HepG2 (cell line): ENCODE data around the gene CTSZ. TPM values are rescaled to one million over a fixed set of nuclear protein-coding genes. Genes with fewer than 3 reads are reported as not detected.

ENCODE experiments used
- ATAC-seq: fragments of 200-7000 bp; cut with Tn5 transposase; 3 replicates; pipeline ENCODE4 v1.9.1; 2020; ENCODE audit warnings: mild to moderate bottlenecking, moderate library complexity
- BruUV-seq: library from RNA; stranded (reverse); fragments of 400-500 nt; replicated peaks from 2 replicates; lab custom pipeline; 2021; lab: Mats Ljungman, UMichigan
- CTCF ChIA-PET: fragments of 300-600 bp; formaldehyde crosslinking; extraction: SDS; loops from one replicate; lab custom pipeline; 2021; ENCODE audit warnings: low total read pairs, inconsistent platforms, low intra/inter-chr PET ratio; lab: Yijun Ruan, JAX
- POLR2A ChIA-PET: fragments of 350-600 bp; sonication (Branson Sonifier 250); formaldehyde crosslinking; loops from one replicate; lab custom pipeline; 2020; ENCODE audit warnings: antibody characterized with exemption, inconsistent platforms; lab: Yijun Ruan, JAX
- DNase-seq: peaks from one replicate; pipeline ENCODE4 v3.0.0-alpha.2; 2015; ENCODE audit warnings: low spot score
- FAIRE-seq: peaks from 3 replicates; lab custom pipeline; 2011; peaks lifted over from hg19 to GRCh38; lab: Jason Lieb, UNC
- H2AFZ ChIP-seq: one replicate; pipeline ENCODE4 v1.6.1; 2011; ENCODE audit warnings: low read length, inconsistent platforms
- H3K27ac ChIP-seq: fragments of 300-600 bp; 3 replicates; pipeline ENCODE4 v1.8.0; 2011; ENCODE audit warnings: mixed run types, mild to moderate bottlenecking, mixed read lengths, low read length, inconsistent platforms; ENCODE audit not compliant: insufficient read depth; ENCODE audit errors: extremely low read length
- H3K27me3 ChIP-seq, 2 experiments: fragments of 200-600 bp in 1 of 2; 2 replicates in 1 of 2; 3 replicates in 1 of 2; pipeline versions ENCODE4 v1.6.0 to v1.8.0; 2011; ENCODE audit warnings: low read length in 2 of 2, mild to moderate bottlenecking in 2 of 2, moderate library complexity in 2 of 2, inconsistent platforms in 1 of 2; ENCODE audit not compliant: insufficient read depth in 2 of 2, control insufficient read depth in 1 of 2
- H3K36me3 ChIP-seq, 2 experiments: fragments of 200-600 bp in 1 of 2; replicated peaks in 1 of 2; 2 replicates in 1 of 2; 3 replicates in 1 of 2; pipeline versions ENCODE4 v1.5.1 to v1.8.0; 2011; ENCODE audit warnings: low read length in 2 of 2, inconsistent platforms in 1 of 2; ENCODE audit not compliant: insufficient read depth in 2 of 2, control insufficient read depth in 1 of 2
- H3K4me1 ChIP-seq: 2 replicates; pipeline ENCODE4 v1.5.1; 2012; ENCODE audit warnings: low read length, inconsistent platforms; ENCODE audit not compliant: insufficient read depth
- H3K4me2 ChIP-seq: 2 replicates; pipeline ENCODE4 v1.6.0; 2011; ENCODE audit warnings: low read depth, low read length, inconsistent platforms
- H3K4me3 ChIP-seq, 3 experiments: fragments of 200-600 bp in 1 of 3; sonication (generic), shearing (Covaris generic) in 1 of 3; replicated peaks in 1 of 3; 2 replicates each; pipeline ENCODE4 v1.5.1; 2011 to 2016; ENCODE audit warnings: low read length in 3 of 3, inconsistent platforms in 2 of 3, low read depth in 2 of 3, mild to moderate bottlenecking in 2 of 3, control low read depth in 1 of 3, mixed read lengths in 1 of 3; ENCODE audit not compliant: insufficient read depth in 1 of 3
- H3K79me2 ChIP-seq: one replicate; pipeline ENCODE4 v1.6.1; 2011; ENCODE audit warnings: low read length, inconsistent platforms; ENCODE audit not compliant: insufficient read depth
- H3K9ac ChIP-seq: 2 replicates; pipeline ENCODE4 v1.6.0; 2011; ENCODE audit warnings: mild to moderate bottlenecking, low read depth, low read length, inconsistent platforms; ENCODE audit not compliant: insufficient read depth
- H3K9me3 ChIP-seq: 2 replicates; pipeline ENCODE4 v1.5.1; 2012; ENCODE audit warnings: mild to moderate bottlenecking, low read length
- H4K20me1 ChIP-seq: 2 replicates; pipeline ENCODE4 v1.6.0; 2011; ENCODE audit warnings: inconsistent platforms, mild to moderate bottlenecking, low read length, moderate library complexity; ENCODE audit not compliant: insufficient read depth
- ADNP ChIP-seq: sonication (generic); formaldehyde crosslinking; IDR thresholded peaks from 2 replicates; pipeline ENCODE4 v1.4.0; 2020; ENCODE audit warnings: missing genetic modification reagents
- ERF ChIP-seq: IDR thresholded peaks from 2 replicates; pipeline ENCODE4 v1.6.1; 2018; ENCODE audit warnings: missing biosample characterization, missing genetic modification reagents
- NR2C2 ChIP-seq: sonication (generic); formaldehyde crosslinking; IDR thresholded peaks from 2 replicates; pipeline ENCODE4 v1.4.0; 2020; ENCODE audit warnings: missing genetic modification reagents, mild to moderate bottlenecking, moderate library complexity, borderline replicate concordance
- SAP130 ChIP-seq: IDR thresholded peaks from 2 replicates; pipeline ENCODE4 v1.6.1; 2016; ENCODE audit warnings: low read depth
- TCF7L2 ChIP-seq: IDR thresholded peaks from 2 replicates; pipeline ENCODE4 v1.6.1; 2011; ENCODE audit warnings: mild to moderate bottlenecking, low read depth, low read length, moderate library complexity
- YY1 ChIP-seq: IDR thresholded peaks from 2 replicates; pipeline ENCODE4 v1.6.1; 2011; ENCODE audit warnings: low read length, low read depth, moderate library complexity, mild to moderate bottlenecking; ENCODE audit not compliant: insufficient read depth, insufficient replicate concordance
- ZNF20 ChIP-seq: sonication (generic); formaldehyde crosslinking; IDR thresholded peaks from 2 replicates; pipeline ENCODE4 v1.4.0; 2020; ENCODE audit warnings: mild to moderate bottlenecking, moderate library complexity, missing genetic modification reagents
- ZNF3 ChIP-seq: IDR thresholded peaks from 2 replicates; pipeline ENCODE4 v1.7.0; 2017; ENCODE audit warnings: inconsistent platforms
- ZSCAN20 ChIP-seq: sonication (generic); formaldehyde crosslinking; IDR thresholded peaks from 2 replicates; pipeline ENCODE4 v1.4.0; 2020; ENCODE audit warnings: missing genetic modification reagents, mild to moderate bottlenecking, borderline replicate concordance
- WGBS: methylation state at CpG from one replicate; pipeline ENCODE4 v1.1.6; 2017; ENCODE audit warnings: low lambda C conversion rate; 5-methylcytosine and 5-hydroxymethylcytosine counted together
- in situ Hi-C: cut with HindIII; loops from 2 replicates; pipeline ENCODE4 v1.10.0; 2017; ENCODE audit warnings: low pct_unique_long_range_greater_than_20kb; ENCODE audit not compliant: extremely low pct_ligation_motif_present
- intact Hi-C: fragments of 100-400 bp; cut with micrococcal nuclease; formaldehyde crosslinking; loops from one replicate; pipeline ENCODE4 v1.10.0; 2022; ENCODE audit not compliant: unreplicated experiment
- polyA plus RNA-seq, 8 experiments: library from polyadenylated mRNA; depleted of rRNA in 3 of 8; stranded (reverse) in 7 of 8; unstranded in 1 of 8; fragments of >200 nt; fragmentation: Illumina TruSeq in 4 of 8; extraction: Trizol in 4 of 8; gene quantifications; 2 replicates each; pipeline versions ENCODE4 v1.2.1 to v1.2.3, GENCODE V29; 2011 to 2016; ENCODE audit warnings: low read depth in 4 of 8, missing spikeins in 1 of 8, mixed read lengths in 1 of 8; ENCODE audit not compliant: insufficient read depth in 1 of 8
- total RNA-seq, 5 experiments: library from RNA; depleted of rRNA; stranded (reverse); fragments of >200 nt; fragmentation: Illumina TruSeq; extraction: Trizol; gene quantifications; 2 replicates each; pipeline ENCODE4 v1.2.3, GENCODE V29; 2016; ENCODE audit warnings: low read depth in 1 of 5
- TF ChIP-seq, protein P1 (sequence below): sonication (generic); formaldehyde crosslinking; IDR thresholded peaks from 2 replicates; pipeline ENCODE4 v1.5.1; 2020; ENCODE audit warnings: mild to moderate bottlenecking, missing genetic modification reagents, moderate library complexity
- TF ChIP-seq, protein P2 (sequence below): sonication (generic); formaldehyde crosslinking; IDR thresholded peaks from 2 replicates; pipeline ENCODE4 v1.5.1; 2020; ENCODE audit warnings: mild to moderate bottlenecking, missing genetic modification reagents, borderline replicate concordance
- TF ChIP-seq, protein P3 (sequence below): sonication (generic); formaldehyde crosslinking; IDR thresholded peaks from 2 replicates; pipeline ENCODE4 v1.5.1; 2020; ENCODE audit warnings: mild to moderate bottlenecking, missing genetic modification reagents, borderline replicate concordance

Gene CTSZ
- total and polyA plus RNA-seq, 2 of the 13 experiments (the other 11 are each of a cell fraction or from before 2014, with no cell fraction given), result 0.33 TPM; not detected in 1

DNA sequence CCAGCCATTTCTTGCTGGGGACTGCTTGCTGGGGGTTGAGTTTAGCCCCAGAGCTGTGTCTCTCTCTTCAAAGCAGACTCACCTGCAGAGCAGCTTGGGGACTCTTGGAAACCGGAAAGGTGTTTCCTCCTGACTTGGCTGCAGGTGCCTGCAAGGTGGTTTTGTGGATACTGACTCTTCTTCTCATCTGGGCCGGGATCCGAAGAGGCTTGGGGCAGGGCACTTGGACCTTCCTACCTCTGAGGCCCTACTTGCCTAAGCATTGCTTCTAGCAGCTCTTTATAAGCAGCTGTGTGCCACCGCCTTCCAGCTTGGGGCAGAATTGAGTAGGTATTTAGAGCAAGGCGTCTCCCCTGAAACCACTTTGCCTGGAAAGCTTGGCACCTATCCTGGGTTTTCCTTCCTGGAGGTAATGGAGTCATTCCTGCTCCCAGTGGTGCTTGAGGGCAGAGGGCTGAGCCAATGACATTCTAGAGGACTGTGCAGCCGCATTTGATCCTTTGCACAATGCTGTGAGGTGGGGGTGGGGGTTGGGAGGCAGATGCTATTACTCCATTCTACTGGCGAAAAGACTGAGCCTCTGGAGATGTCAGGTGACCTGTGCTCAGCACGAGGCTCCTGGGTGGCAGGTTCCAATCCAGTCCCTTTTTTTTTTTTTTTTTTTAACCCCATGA, 3.4 kb upstream of the CTSZ start:
- Histone ChIP-seq H3K27ac (peak overlapping the region; percentile 12), H3K4me2 (peak overlapping the region; percentile 33), H3K4me3 (no peak overlapping the region), H3K36me3 (no peaks in the 10 kb centered on the region), H4K20me1 (no peaks in the 10 kb centered on the region), H3K4me1 (peaks cover 93% of the 10 kb centered on the region), H3K79me2 (peaks cover 12% of the 10 kb centered on the region), H3K27me3 (no peaks in the 10 kb centered on the region), H3K9ac (no peak overlapping the region), H2AFZ (no peak overlapping the region), H3K9me3 (no peaks in the 10 kb centered on the region)
- in situ Hi-C loops (no loop called here), intact Hi-C loops (no loop called here)
- FAIRE-seq (no peak), DNase-seq (no peak), ATAC-seq (peak; percentile 3; the same call in 1 of the 3 replicates)
- ChIA-PET CTCF (no interaction called here), POLR2A (interaction anchor here (0.9 to 3.9 kb wide), 3 partner anchors 14 to 22 kb away, joined by 3 to 19 read pairs (median 6); partner anchors contain the start of gene ATP5F1E)
- BruUV-seq, result no TSS peak
- whole genome bisulfite sequencing, result 62% methylated on average over 8 of the region's 8 CpGs
- 0 out of 2 replicates have a peak, but pooled peaks have one; percentile 11 for TF ChIP-seq ERF
- TF ChIP-seq YY1, result no peak
- TF ChIP-seq, protein P1, sequence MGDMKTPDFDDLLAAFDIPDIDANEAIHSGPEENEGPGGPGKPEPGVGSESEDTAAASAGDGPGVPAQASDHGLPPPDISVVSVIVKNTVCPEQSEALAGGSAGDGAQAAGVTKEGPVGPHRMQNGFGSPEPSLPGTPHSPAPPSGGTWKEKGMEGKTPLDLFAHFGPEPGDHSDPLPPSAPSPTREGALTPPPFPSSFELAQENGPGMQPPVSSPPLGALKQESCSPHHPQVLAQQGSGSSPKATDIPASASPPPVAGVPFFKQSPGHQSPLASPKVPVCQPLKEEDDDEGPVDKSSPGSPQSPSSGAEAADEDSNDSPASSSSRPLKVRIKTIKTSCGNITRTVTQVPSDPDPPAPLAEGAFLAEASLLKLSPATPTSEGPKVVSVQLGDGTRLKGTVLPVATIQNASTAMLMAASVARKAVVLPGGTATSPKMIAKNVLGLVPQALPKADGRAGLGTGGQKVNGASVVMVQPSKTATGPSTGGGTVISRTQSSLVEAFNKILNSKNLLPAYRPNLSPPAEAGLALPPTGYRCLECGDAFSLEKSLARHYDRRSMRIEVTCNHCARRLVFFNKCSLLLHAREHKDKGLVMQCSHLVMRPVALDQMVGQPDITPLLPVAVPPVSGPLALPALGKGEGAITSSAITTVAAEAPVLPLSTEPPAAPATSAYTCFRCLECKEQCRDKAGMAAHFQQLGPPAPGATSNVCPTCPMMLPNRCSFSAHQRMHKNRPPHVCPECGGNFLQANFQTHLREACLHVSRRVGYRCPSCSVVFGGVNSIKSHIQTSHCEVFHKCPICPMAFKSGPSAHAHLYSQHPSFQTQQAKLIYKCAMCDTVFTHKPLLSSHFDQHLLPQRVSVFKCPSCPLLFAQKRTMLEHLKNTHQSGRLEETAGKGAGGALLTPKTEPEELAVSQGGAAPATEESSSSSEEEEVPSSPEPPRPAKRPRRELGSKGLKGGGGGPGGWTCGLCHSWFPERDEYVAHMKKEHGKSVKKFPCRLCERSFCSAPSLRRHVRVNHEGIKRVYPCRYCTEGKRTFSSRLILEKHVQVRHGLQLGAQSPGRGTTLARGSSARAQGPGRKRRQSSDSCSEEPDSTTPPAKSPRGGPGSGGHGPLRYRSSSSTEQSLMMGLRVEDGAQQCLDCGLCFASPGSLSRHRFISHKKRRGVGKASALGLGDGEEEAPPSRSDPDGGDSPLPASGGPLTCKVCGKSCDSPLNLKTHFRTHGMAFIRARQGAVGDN (CRISPR knock-in tag), result peak; percentile 69
- TF ChIP-seq ZSCAN20, result no peak
- TF ChIP-seq ZNF20 (CRISPR knock-in tag), result no peak
- TF ChIP-seq ADNP (CRISPR knock-in tag), result peak; percentile 60; the same call in 1 of the 2 replicates
- TF ChIP-seq ZNF3 (CRISPR knock-in tag), result no peak
- TF ChIP-seq, protein P2, sequence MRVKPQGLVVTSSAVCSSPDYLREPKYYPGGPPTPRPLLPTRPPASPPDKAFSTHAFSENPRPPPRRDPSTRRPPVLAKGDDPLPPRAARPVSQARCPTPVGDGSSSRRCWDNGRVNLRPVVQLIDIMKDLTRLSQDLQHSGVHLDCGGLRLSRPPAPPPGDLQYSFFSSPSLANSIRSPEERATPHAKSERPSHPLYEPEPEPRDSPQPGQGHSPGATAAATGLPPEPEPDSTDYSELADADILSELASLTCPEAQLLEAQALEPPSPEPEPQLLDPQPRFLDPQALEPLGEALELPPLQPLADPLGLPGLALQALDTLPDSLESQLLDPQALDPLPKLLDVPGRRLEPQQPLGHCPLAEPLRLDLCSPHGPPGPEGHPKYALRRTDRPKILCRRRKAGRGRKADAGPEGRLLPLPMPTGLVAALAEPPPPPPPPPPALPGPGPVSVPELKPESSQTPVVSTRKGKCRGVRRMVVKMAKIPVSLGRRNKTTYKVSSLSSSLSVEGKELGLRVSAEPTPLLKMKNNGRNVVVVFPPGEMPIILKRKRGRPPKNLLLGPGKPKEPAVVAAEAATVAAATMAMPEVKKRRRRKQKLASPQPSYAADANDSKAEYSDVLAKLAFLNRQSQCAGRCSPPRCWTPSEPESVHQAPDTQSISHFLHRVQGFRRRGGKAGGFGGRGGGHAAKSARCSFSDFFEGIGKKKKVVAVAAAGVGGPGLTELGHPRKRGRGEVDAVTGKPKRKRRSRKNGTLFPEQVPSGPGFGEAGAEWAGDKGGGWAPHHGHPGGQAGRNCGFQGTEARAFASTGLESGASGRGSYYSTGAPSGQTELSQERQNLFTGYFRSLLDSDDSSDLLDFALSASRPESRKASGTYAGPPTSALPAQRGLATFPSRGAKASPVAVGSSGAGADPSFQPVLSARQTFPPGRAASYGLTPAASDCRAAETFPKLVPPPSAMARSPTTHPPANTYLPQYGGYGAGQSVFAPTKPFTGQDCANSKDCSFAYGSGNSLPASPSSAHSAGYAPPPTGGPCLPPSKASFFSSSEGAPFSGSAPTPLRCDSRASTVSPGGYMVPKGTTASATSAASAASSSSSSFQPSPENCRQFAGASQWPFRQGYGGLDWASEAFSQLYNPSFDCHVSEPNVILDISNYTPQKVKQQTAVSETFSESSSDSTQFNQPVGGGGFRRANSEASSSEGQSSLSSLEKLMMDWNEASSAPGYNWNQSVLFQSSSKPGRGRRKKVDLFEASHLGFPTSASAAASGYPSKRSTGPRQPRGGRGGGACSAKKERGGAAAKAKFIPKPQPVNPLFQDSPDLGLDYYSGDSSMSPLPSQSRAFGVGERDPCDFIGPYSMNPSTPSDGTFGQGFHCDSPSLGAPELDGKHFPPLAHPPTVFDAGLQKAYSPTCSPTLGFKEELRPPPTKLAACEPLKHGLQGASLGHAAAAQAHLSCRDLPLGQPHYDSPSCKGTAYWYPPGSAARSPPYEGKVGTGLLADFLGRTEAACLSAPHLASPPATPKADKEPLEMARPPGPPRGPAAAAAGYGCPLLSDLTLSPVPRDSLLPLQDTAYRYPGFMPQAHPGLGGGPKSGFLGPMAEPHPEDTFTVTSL, result no peak; the same call in 1 of the 2 replicates
- no peak for TF ChIP-seq NR2C2
- TF ChIP-seq, protein P3, sequence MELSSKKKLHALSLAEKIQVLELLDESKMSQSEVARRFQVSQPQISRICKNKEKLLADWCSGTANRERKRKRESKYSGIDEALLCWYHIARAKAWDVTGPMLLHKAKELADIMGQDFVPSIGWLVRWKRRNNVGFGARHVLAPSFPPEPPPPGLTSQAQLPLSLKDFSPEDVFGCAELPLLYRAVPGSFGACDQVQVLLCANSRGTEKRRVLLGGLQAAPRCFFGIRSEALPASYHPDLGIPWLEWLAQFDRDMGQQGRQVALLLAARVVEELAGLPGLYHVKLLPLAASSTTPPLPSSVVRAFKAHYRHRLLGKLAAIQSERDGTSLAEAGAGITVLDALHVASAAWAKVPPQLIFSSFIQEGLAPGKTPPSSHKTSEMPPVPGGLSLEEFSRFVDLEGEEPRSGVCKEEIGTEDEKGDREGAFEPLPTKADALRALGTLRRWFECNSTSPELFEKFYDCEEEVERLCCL (CRISPR knock-in tag), result no peak
- TF ChIP-seq SAP130 (CRISPR knock-in tag), result no peak; the same call in 1 of the 2 replicates
- no peak for TF ChIP-seq TCF7L2
